Ishikawa (cell line): ENCODE measurements around the gene ZBTB20.

ENCODE experiments used
- CEBPB ChIP-seq: IDR thresholded peaks from 2 replicates; pipeline ENCODE4 v1.6.1; 2012
- CREB1 ChIP-seq: IDR thresholded peaks from 2 replicates; pipeline ENCODE4 v1.6.1; 2012; ENCODE audit warnings: low read depth
- EGR1 ChIP-seq: IDR thresholded peaks from 2 replicates; pipeline ENCODE4 v1.6.1; 2012
- EP300 ChIP-seq: IDR thresholded peaks from 2 replicates; pipeline ENCODE4 v1.6.1; 2012; ENCODE audit warnings: borderline replicate concordance
- FOXM1 ChIP-seq: IDR thresholded peaks from 2 replicates; pipeline ENCODE4 v1.6.1; 2012; ENCODE audit warnings: low read depth, borderline replicate concordance
- NFIC ChIP-seq: IDR thresholded peaks from 2 replicates; pipeline ENCODE4 v1.6.1; 2012
- RAD21 ChIP-seq: IDR thresholded peaks from 2 replicates; pipeline ENCODE4 v1.6.1; 2012; ENCODE audit warnings: low read depth
- REST ChIP-seq: IDR thresholded peaks from 2 replicates; pipeline ENCODE4 v1.6.1; 2012; ENCODE audit warnings: low read depth, mild to moderate bottlenecking
- TAF1 ChIP-seq: IDR thresholded peaks from 2 replicates; pipeline ENCODE4 v1.6.1; 2012; ENCODE audit warnings: low read depth, mild to moderate bottlenecking
- TCF12 ChIP-seq: IDR thresholded peaks from 2 replicates; pipeline ENCODE4 v1.6.1; 2012; ENCODE audit warnings: low read depth
- TEAD4 ChIP-seq: IDR thresholded peaks from 2 replicates; pipeline ENCODE4 v1.6.1; 2012
- USF1 ChIP-seq: IDR thresholded peaks from 2 replicates; pipeline ENCODE4 v1.6.1; 2012
- YY1 ChIP-seq: IDR thresholded peaks from 2 replicates; pipeline ENCODE4 v1.6.1; 2012; ENCODE audit warnings: low read depth
- ZBTB7A ChIP-seq: IDR thresholded peaks from 2 replicates; pipeline ENCODE4 v1.6.1; 2012; ENCODE audit warnings: low read depth
- TF ChIP-seq, protein P1 (sequence below): IDR thresholded peaks from 2 replicates; pipeline ENCODE4 v1.6.1; 2012

Gene ZBTB20

GRCh38 chr3:114823061-114823460 lies 324.0 kb downstream of the ZBTB20 start:
- TF ChIP-seq, protein P1, sequence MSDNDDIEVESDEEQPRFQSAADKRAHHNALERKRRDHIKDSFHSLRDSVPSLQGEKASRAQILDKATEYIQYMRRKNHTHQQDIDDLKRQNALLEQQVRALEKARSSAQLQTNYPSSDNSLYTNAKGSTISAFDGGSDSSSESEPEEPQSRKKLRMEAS = no peak
- TF ChIP-seq FOXM1 (no peak), RAD21 (no peak), USF1 (no peak), CREB1 (no peak), TCF12 (no peak), EP300 (no peak), NFIC (no peak), TEAD4 (no peak), YY1 (no peak), ZBTB7A (no peak), EGR1 (no peak), TAF1 (no peak), CEBPB (no peak), REST (no peak)

GRCh38 chr3:114816052-114816451 lies 331.0 kb downstream of the ZBTB20 start:
- no peak for TF ChIP-seq NFIC
- no peak for TF ChIP-seq TEAD4
- TF ChIP-seq, protein P1 = no peak

DNA sequence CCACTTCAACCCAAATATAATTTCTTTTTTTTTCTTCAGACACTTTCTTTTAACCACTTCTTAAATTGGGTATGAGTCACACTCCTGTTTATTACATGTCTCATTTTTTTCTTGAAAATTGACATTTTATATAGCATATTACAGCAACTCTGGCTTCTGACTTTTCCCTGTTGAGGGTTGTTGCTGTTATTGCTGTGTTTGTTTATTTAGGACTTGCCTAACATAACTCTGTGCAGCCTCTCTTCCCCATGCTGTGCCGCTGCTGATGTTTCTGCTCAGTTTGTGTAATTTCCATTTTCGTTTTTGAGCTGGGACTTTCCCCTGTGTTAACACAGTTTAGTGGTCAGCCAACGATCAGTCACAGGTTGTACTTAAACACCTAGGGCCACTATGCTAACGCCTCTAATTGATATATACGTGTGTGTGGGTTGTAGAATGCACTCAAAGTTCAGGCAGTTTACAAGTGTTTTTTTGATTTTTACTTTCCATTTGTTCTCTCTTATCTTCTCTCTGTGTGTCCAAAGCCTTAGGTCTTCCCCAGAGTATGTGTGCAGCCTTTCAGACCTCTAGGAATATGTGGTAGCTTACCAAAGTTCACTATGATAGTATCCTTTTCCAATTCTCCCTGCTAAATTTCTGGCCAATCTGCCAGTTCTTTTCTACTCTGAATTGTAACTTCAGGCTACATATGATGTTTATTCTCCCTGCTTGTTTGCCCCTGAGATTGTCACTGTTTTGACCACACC lies 337.2 kb downstream of the ZBTB20 start:
- TF ChIP-seq, protein P1 = no peak
- TF ChIP-seq REST (no peak), ZBTB7A (no peak), NFIC (no peak), EP300 (no peak), USF1 (no peak), TAF1 (no peak), CEBPB (no peak), TCF12 (no peak), TEAD4 (no peak), EGR1 (no peak), CREB1 (no peak), YY1 (no peak), FOXM1 (no peak), RAD21 (no peak)

GRCh38 chr3:114804099-114804498 lies 343.0 kb downstream of the ZBTB20 start:
- TF ChIP-seq EP300 (no peak), TEAD4 (no peak), CREB1 (no peak), CEBPB (no peak), FOXM1 (no peak), ZBTB7A (no peak), YY1 (no peak), USF1 (no peak), TAF1 (no peak), NFIC (no peak), TCF12 (no peak), REST (no peak)
